Peyer's patch (tissue), 4 donors: ENCODE measurements around the gene PVALEF. TPM values are rescaled to one million over a fixed set of nuclear protein-coding genes. Genes with fewer than 3 reads are reported as not detected.

ENCODE experiments used
- DNase-seq, 3 donors: peaks; one replicate each; pipeline ENCODE4 v3.0.0-alpha.2; 2017 to 2019
- H3K27ac ChIP-seq, 4 donors: fragments of 200-600 bp; sonication (generic); one replicate each; pipeline ENCODE4 v1.5.1; 2016 to 2019
- H3K27me3 ChIP-seq, 2 donors: fragments of 200-600 bp; sonication (generic); one replicate each; pipeline ENCODE4 v1.5.1; 2019
- H3K36me3 ChIP-seq, 3 donors: fragments of 200-600 bp; sonication (generic); one replicate each; pipeline ENCODE4 v1.5.1; 2016 to 2019
- H3K4me1 ChIP-seq, 4 donors: fragments of 200-600 bp; sonication (generic); one replicate each; pipeline ENCODE4 v1.5.1; 2016 to 2019
- H3K4me3 ChIP-seq, 4 donors: fragments of 200-600 bp; sonication (generic); 1 replicate in 3 of 4; 2 replicates in 1 of 4; pipeline ENCODE4 v1.5.1; 2016 to 2019; ENCODE audit warnings: mild to moderate bottlenecking in 1 of 4
- H3K9me3 ChIP-seq, 4 donors: fragments of 200-600 bp; sonication (generic); one replicate each; pipeline ENCODE4 v1.5.1; 2016 to 2019; ENCODE audit warnings: mild to moderate bottlenecking in 1 of 4
- CTCF ChIP-seq, 6 experiments: fragments of 450-650 bp in 4 of 6; fragments of 200-600 bp in 2 of 6; sonication (generic) in 1 of 6; IDR thresholded peaks; one replicate each; pipeline ENCODE4 v1.5.1; 2017 to 2019; ENCODE audit warnings: antibody characterized with exemption in 6 of 6, mild to moderate bottlenecking in 3 of 6, moderate library complexity in 1 of 6
- POLR2A ChIP-seq, 2 donors: fragments of 450-650 bp; IDR thresholded peaks; one replicate each; pipeline ENCODE4 v1.5.1; 2017; ENCODE audit warnings: antibody characterized with exemption in 2 of 2, mild to moderate bottlenecking in 2 of 2, moderate library complexity in 2 of 2
- total RNA-seq, 4 donors: library from RNA; depleted of rRNA; stranded (reverse); fragments of >200 nt; gene quantifications; one replicate each; pipeline ENCODE4 v1.1.0, GENCODE V29; 2016

PVALEF gene
- total RNA-seq, 4 donors from 2014 or later, result not detected

- TF ChIP-seq POLR2A (IDR thresholded peaks at IDR 0.05) (no peak), CTCF (IDR thresholded peaks at IDR 0.05) (no peak)
- H3K9me3 ChIP-seq, result peaks cover 0 to 4% (median 0%) of the 10 kb centered on the region in 4 donors
- no peaks in the 10 kb centered on the region for H3K27me3 ChIP-seq
- H3K4me3 ChIP-seq, result peak overlapping the region in 2 of 4 donors; percentile 28 to 47
- H3K27ac ChIP-seq, result no peak overlapping the region
- DNase-seq, result no peak
- peaks cover 0 to 45% (median 0%) of the 10 kb centered on the region in 3 donors for H3K36me3 ChIP-seq
- H3K4me1 ChIP-seq, result peaks cover 0 to 18% (median 7%) of the 10 kb centered on the region in 4 donors
These were observed 46.7 kb upstream of the PVALEF start for GRCh38 chr17:81118308-81119221.

GRCh38 chr17:81119223-81120148 lies 45.8 kb upstream of the PVALEF start:
- TF ChIP-seq CTCF (IDR thresholded peaks at IDR 0.05), result no peak
- TF ChIP-seq POLR2A (IDR thresholded peaks at IDR 0.05), result no peak
- H3K27ac ChIP-seq, result no peak overlapping the region
- H3K9me3 ChIP-seq, result peaks cover 0 to 4% (median 0%) of the 10 kb centered on the region in 4 donors
- peaks cover 0 to 49% (median 0%) of the 10 kb centered on the region in 3 donors for H3K36me3 ChIP-seq
- H3K4me3 ChIP-seq, result peak overlapping the region; percentile 27 to 47 (median 28)
- H3K4me1 ChIP-seq, result peaks cover 0 to 14% (median 7%) of the 10 kb centered on the region in 4 donors
- DNase-seq, result peak in 2 of 3 donors; percentile 64 to 73
- no peaks in the 10 kb centered on the region for H3K27me3 ChIP-seq

GRCh38 chr17:81120149-81120484 lies 45.2 kb upstream of the PVALEF start:
- no peak overlapping the region for H3K27ac ChIP-seq
- no peaks in the 10 kb centered on the region for H3K27me3 ChIP-seq
- peaks cover 0 to 51% (median 0%) of the 10 kb centered on the region in 3 donors for H3K36me3 ChIP-seq
- DNase-seq, result no peak
- no peak overlapping the region for H3K4me3 ChIP-seq
- TF ChIP-seq CTCF (IDR thresholded peaks at IDR 0.05) (no peak), POLR2A (IDR thresholded peaks at IDR 0.05) (no peak)
- H3K4me1 ChIP-seq, result peaks cover 0 to 13% (median 4%) of the 10 kb centered on the region in 4 donors
- peaks cover 0 to 4% (median 0%) of the 10 kb centered on the region in 4 donors for H3K9me3 ChIP-seq

GRCh38 chr17:81120695-81121621 lies 44.3 kb upstream of the PVALEF start:
- peaks cover 0 to 4% (median 0%) of the 10 kb centered on the region in 4 donors for H3K9me3 ChIP-seq
- H3K4me3 ChIP-seq, result no peak overlapping the region
- H3K27ac ChIP-seq, result no peak overlapping the region
- no peak for DNase-seq
- no peaks in the 10 kb centered on the region for H3K27me3 ChIP-seq
- H3K36me3 ChIP-seq, result peaks cover 0 to 51% (median 0%) of the 10 kb centered on the region in 3 donors
- H3K4me1 ChIP-seq, result peaks cover 0 to 13% (median 2%) of the 10 kb centered on the region in 4 donors
- TF ChIP-seq CTCF (IDR thresholded peaks at IDR 0.05), result no peak
- TF ChIP-seq POLR2A (IDR thresholded peaks at IDR 0.05), result no peak
